Small intestine (tissue), 7 donors: ENCODE results near the gene GMDS. TPM values are rescaled to one million over a fixed set of nuclear protein-coding genes. Genes with fewer than 3 reads are reported as not detected.

Experiments used
- DNase-seq, 2 donors: peaks; one replicate each; pipeline versions ENCODE4 v3.0.0 to v3.0.0-alpha.2; 2013
- FAIRE-seq: peaks from 2 replicates; lab custom pipeline; 2012; peaks lifted over from hg19 to GRCh38; lab: Jason Lieb, UNC
- H3K27ac ChIP-seq, 3 donors: one replicate each; pipeline ENCODE4 v1.5.1; 2013; ENCODE audit warnings: low read length in 2 of 3, mild to moderate bottlenecking in 2 of 3, control low read depth in 1 of 3, inconsistent platforms in 1 of 3, low read depth in 1 of 3, moderate library complexity in 1 of 3
- H3K27me3 ChIP-seq, 3 donors: one replicate each; pipeline ENCODE4 v1.6.1; 2013; ENCODE audit warnings: low read length in 3 of 3, inconsistent platforms in 1 of 3; ENCODE audit not compliant: control insufficient read depth in 3 of 3, insufficient read depth in 3 of 3
- H3K36me3 ChIP-seq, 3 donors: one replicate each; pipeline ENCODE4 v1.6.1; 2013; ENCODE audit warnings: low read length in 3 of 3, inconsistent platforms in 1 of 3, low read depth in 1 of 3, mild to moderate bottlenecking in 1 of 3, moderate library complexity in 1 of 3; ENCODE audit not compliant: control insufficient read depth in 3 of 3, insufficient read depth in 2 of 3
- H3K4me1 ChIP-seq, 3 donors: one replicate each; pipeline ENCODE4 v1.6.1; 2013; ENCODE audit warnings: low read length in 2 of 3, inconsistent platforms in 1 of 3, low read depth in 1 of 3, mild to moderate bottlenecking in 1 of 3, moderate library complexity in 1 of 3; ENCODE audit not compliant: control insufficient read depth in 3 of 3, insufficient read depth in 2 of 3
- H3K4me3 ChIP-seq, 3 donors: one replicate each; pipeline ENCODE4 v1.5.1; 2013; ENCODE audit warnings: low read length in 3 of 3, control low read depth in 1 of 3, inconsistent platforms in 1 of 3, low read depth in 1 of 3, mild to moderate bottlenecking in 1 of 3, moderate library complexity in 1 of 3
- H3K9me3 ChIP-seq, 2 donors: one replicate each; pipeline ENCODE4 v1.6.1; 2013; ENCODE audit warnings: low read depth in 1 of 2, low read length in 1 of 2; ENCODE audit not compliant: control insufficient read depth in 2 of 2, insufficient read depth in 1 of 2
- WGBS, 3 donors: extraction: QIAGEN DNeasy Blood & Tissue Kit; methylation state at CpG; one replicate each; pipeline ENCODE4 v1.1.7; 2013; 5-methylcytosine and 5-hydroxymethylcytosine counted together
- polyA plus RNA-seq, 4 donors: library from polyadenylated mRNA; stranded (reverse) in 3 of 4; unstranded in 1 of 4; fragments of 200-250 nt in 3 of 4; fragments of 120-200 nt in 1 of 4; gene quantifications; one replicate each; pipeline versions ENCODE4 v1.2.1 to v1.2.3, GENCODE V29; 2013
- donor health status: healthy with polysubstance abuse.
- donor health status: control.
- donor health status: control.
- donor health status: Bipolar disorder and iron deficiency.
- donor health status: healthy.

GMDS gene
- polyA plus RNA-seq, 4 donors = 64.5 to 243 (median 200) TPM

DNA sequence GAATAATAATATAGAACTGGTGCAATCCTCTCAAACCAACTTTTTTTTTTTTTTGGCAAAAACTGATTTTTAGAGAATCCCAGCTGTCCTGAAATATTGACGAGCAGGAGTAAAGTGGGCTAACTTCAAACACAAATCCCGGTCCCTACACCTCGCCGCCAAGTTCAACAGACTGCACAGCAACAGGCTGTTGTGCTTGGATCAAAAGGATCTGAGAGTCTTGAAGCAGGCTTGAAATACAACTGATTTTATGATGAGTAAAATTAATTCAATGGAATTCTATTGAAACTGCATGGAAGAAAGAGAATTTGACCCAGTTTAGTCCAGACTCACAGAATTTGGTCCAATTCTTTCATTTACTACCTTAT, 463.6 kb downstream of the GMDS start:
- Histone ChIP-seq H3K4me3 (no peak overlapping the region), H3K27me3 (no peaks in the 10 kb centered on the region), H3K27ac (no peak overlapping the region), H3K36me3 (peaks cover 0 to 6% (median 0%) of the 10 kb centered on the region in 3 donors), H3K4me1 (peaks cover 0 to 6% (median 0%) of the 10 kb centered on the region in 3 donors), H3K9me3 (no peaks in the 10 kb centered on the region)
- DNase-seq = no peak
- no peak for FAIRE-seq
- WGBS, 3 donors = 99% methylated on average over 4 of the region's 4 CpGs

DNA sequence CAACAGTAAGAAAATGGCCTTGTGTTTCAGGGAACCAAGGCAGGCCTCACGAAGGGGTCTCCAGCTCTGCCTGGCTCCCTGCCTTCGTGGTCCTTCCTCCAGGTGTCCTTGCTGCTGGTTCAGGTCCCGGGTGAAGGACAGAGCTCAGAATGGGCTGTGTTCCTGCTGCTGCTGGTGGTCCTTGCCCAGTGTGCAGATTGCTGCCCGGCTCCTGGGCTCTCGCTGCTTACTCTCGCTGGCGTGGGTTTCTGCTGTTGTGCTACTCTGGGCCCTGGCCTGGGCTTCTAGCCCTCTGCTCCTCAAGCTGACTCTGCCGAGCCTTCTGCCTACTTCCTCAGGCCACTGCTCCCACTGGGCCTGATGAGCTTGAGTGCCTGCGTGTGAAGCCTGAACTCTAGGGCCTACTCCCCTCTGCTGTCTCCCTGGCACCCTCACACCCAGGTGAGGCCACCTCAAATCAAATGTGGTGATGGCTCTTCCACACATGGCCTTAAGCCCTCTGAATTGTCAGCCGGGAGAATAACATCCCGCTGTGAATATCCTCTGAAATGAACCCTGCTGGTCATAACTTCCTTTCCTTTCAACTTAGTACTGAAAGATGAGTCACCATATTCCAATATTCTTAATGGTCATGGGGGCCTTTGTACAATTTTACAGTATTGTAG, 464.1 kb downstream of the GMDS start:
- Histone ChIP-seq H3K36me3 (peaks cover 0 to 6% (median 0%) of the 10 kb centered on the region in 3 donors), H3K4me3 (no peak overlapping the region), H3K27me3 (no peaks in the 10 kb centered on the region), H3K4me1 (peaks cover 0 to 6% (median 0%) of the 10 kb centered on the region in 3 donors), H3K27ac (no peak overlapping the region), H3K9me3 (no peaks in the 10 kb centered on the region)
- FAIRE-seq (no peak), DNase-seq (no peak)
- 95 to 100% (median 98%) methylated on average over 11 of the region's 11 CpGs for whole genome bisulfite sequencing, 3 donors

DNA sequence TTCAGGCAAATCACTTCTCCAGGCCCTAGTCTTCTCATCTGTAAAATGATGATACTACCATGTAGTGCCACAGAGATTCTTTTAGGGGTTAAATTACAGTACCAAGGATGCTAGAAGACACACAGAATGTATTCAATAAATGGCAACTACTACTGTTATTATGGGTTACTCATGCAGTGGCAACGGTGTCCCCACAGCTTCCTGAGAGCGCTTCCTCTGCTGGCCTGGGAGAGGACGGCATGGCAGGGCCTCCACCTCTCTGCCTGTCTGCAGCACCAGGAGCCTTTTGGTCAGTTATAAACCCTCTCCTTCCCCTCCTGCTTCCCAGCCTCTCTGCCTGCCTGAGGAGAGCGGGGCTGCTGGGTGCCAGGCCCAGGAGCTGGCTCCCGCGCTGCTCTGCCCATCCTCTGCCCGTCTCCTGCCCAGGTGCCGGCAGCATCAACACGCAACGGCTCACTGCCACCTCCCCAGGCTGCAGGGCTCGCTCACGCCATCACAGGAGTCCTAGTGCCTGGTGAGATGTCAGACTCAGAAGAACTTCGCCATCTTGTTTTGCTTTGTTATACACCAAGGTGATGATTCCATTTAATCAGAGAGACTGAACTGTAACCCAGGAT, 465.0 kb downstream of the GMDS start:
- Histone ChIP-seq H3K9me3 (no peaks in the 10 kb centered on the region), H3K4me3 (no peak overlapping the region), H3K27me3 (no peaks in the 10 kb centered on the region), H3K36me3 (peaks cover 0 to 2% (median 0%) of the 10 kb centered on the region in 3 donors), H3K27ac (no peak overlapping the region), H3K4me1 (peaks cover 0 to 6% (median 0%) of the 10 kb centered on the region in 3 donors)
- no peak for DNase-seq
- no peak for FAIRE-seq
- WGBS, 3 donors = 95 to 99% (median 97%) methylated on average over 13 of the region's 13 CpGs

DNA sequence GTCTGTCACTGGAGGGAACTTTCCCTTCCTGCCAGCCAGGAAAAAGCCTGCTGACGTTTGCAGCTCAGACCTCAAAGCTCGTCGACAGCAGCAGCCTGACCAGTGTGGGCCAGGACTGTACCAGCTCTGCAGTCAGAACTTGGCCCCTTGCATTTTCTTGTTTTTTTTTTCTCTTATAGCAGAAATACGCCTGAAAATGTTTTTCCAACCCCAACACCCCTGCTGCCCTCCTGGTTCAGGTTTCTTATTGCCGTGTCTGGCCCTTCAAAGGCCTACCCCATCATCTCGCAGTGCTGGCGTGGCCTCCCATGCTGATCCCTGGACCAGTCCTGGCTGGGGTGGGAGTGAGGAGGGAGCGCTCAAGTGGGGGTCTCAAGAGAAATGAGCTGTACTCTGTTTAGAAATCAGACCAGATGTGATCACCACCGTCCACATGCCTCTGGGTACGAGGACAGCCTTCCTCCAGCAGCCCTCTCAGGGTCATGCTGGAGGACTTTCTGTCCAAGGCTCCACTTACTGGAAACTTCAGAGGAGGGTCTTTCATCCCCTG, 466.6 kb downstream of the GMDS start:
- Histone ChIP-seq H3K9me3 (no peaks in the 10 kb centered on the region), H3K27ac (no peak overlapping the region), H3K36me3 (no peaks in the 10 kb centered on the region), H3K27me3 (no peaks in the 10 kb centered on the region), H3K4me1 (peaks cover 0 to 11% (median 0%) of the 10 kb centered on the region in 3 donors), H3K4me3 (no peak overlapping the region)
- WGBS, 3 donors = 81 to 92% (median 92%) methylated on average over 10 of the region's 10 CpGs
- no peak for DNase-seq
- no peak for FAIRE-seq

DNA sequence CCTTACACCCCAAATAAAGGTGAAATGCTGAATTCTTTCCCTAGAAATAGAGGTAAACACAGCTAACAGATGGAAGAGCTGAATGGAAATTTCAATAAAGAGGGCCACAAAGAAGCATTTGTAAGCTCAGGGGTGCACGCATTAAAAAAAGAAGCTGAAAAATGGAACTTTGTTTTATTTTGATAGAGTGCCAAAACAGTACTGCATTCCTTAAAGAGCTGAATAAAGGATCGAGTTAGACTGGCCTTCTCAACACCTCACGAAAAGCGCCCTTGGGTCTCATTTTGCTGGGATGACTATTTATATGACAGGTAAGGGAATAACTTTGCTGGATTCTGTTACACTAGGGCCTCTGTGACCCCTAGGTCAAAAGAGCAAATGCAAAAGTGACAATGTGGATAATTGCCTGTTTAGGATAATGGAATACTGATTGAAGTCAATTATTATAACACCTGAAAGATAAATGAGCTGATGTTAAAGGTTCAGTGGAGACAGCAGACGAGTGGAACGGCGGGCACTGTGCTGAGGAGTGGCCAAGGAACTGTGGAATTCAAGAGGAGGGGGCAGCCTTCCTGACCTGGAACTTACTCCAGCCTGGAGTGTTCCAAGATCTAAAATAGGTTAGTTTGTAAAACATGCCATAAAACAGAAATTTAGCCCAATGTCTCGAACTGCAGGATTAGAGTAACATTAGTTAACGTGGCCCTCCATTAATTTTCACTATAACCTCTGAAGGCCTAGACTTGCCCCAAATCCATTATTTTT, 467.3 kb downstream of the GMDS start:
- FAIRE-seq (no peak), DNase-seq (no peak)
- no peaks in the 10 kb centered on the region for H3K27me3 ChIP-seq
- 72 to 75% (median 75%) methylated on average over 9 of the region's 9 CpGs for WGBS, 3 donors
- no peaks in the 10 kb centered on the region for H3K9me3 ChIP-seq
- peaks cover 0 to 16% (median 0%) of the 10 kb centered on the region in 3 donors for H3K4me1 ChIP-seq
- H3K27ac ChIP-seq = no peak overlapping the region
- no peak overlapping the region for H3K4me3 ChIP-seq
- H3K36me3 ChIP-seq = no peaks in the 10 kb centered on the region

DNA sequence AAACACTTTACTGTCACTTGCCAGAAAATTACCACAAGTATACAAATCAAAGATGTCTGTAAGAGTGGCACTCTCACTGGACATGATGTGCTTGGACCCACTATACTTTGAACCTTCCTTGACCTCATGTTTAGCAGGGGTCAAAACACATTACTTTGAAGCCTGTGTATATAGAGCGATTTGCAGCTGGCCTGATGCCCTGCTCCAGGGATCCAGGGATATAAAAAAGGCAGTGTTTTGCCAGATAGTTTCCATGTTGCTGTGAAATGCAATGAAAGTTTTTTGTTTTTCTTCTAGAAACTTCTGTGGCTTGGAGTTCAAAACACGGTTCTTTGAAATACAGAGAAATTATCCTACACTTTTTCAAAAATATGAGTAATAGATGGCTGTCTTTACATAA, 470.0 kb downstream of the GMDS start:
- Histone ChIP-seq H3K4me1 (peaks cover 0 to 17% (median 0%) of the 10 kb centered on the region in 3 donors), H3K9me3 (no peaks in the 10 kb centered on the region), H3K27ac (no peak overlapping the region), H3K36me3 (no peaks in the 10 kb centered on the region), H3K27me3 (no peaks in the 10 kb centered on the region), H3K4me3 (no peak overlapping the region)
- DNase-seq (no peak), FAIRE-seq (no peak)
- 64 to 78% (median 76%) methylated on average over 2 of the region's 2 CpGs for WGBS, 3 donors

DNA sequence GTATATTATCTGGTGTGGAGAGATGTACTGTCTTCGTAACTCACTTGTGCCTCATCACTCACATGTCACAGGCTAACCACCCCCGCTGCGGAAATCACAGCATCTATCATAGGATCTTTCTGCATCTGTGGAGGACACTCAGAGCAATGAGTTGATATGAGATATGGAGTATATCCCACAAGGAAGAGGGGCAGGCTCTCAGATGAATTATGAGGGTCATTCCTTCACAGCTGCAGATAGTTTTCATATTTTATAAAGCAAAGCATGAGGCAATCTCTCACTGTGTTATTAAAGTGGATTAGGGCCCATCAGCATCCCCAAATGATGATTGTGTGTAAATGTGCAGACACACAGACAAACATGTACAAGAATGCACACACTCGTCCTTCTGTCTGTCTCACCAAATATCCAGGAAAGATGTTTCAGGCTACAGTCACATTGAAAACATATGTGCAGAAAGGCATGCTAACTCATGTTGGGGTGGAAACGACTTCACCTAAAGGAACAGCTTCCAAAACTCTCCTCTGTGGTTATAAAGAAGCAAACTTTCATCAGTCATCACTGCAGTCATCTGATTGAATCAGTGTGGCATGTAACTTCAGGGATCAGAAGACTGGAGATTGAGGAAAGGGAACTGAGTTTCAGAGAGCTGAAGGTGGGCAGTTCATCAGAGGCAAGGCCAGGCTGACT, 471.0 kb downstream of the GMDS start:
- 78 to 83% (median 82%) methylated on average over 5 of the region's 5 CpGs for WGBS, 3 donors
- DNase-seq (no peak), FAIRE-seq (no peak)
- Histone ChIP-seq H3K9me3 (no peaks in the 10 kb centered on the region), H3K36me3 (peaks cover 0 to 2% (median 0%) of the 10 kb centered on the region in 3 donors), H3K4me1 (peaks cover 0 to 17% (median 0%) of the 10 kb centered on the region in 3 donors), H3K4me3 (no peak overlapping the region), H3K27me3 (no peaks in the 10 kb centered on the region), H3K27ac (no peak overlapping the region)

DNA sequence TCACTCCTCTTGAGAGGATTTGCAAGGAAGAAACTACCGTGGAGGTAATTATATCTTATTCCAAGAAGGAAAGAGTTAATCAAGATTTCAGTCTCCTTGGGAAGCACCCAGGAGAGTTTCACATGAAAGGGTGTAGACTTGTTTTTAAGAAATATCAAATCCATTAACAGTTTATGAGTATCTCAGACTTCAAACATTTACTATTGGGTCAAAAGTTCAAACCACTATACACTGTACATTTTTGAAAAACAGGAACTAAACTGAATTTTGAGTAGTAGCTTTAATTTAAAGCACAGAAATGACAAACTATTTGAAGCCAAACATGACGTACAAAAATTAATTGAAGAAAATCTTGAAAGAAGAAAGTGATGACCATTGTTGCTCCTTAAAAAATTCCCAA, 471.7 kb downstream of the GMDS start:
- no peak overlapping the region for H3K4me3 ChIP-seq
- no peaks in the 10 kb centered on the region for H3K9me3 ChIP-seq
- H3K27me3 ChIP-seq = no peaks in the 10 kb centered on the region
- H3K36me3 ChIP-seq = peaks cover 0 to 2% (median 0%) of the 10 kb centered on the region in 3 donors
- peaks cover 0 to 17% (median 0%) of the 10 kb centered on the region in 3 donors for H3K4me1 ChIP-seq
- WGBS, 3 donors = 36 to 55% (median 49%) methylated on average over 2 of the region's 2 CpGs
- DNase-seq = no peak
- no peak overlapping the region for H3K27ac ChIP-seq
- FAIRE-seq = no peak
